Measurements from ENCODE around the gene RAD51B.

DNA sequence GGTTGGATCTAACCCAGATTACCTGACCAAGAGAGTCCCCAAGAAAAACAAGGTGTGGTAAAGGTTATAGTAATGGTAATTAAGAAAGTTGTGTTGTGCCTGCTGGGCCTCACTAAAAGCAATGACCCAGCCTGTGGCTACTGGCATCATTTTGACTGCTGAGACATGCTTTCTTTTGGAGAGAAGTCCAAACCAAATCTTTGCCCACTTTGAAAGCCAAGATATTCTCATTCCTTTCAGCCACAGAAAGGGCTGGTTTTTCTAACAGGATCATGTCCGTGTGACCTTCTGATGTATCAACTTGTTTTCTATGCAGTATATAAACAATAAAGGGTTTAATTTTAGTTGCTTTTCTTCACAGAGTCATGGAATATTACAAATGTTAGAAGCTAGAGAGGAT lies 388.6 kb downstream of the RAD51B start:
- TF ChIP-seq, protein P1, sequence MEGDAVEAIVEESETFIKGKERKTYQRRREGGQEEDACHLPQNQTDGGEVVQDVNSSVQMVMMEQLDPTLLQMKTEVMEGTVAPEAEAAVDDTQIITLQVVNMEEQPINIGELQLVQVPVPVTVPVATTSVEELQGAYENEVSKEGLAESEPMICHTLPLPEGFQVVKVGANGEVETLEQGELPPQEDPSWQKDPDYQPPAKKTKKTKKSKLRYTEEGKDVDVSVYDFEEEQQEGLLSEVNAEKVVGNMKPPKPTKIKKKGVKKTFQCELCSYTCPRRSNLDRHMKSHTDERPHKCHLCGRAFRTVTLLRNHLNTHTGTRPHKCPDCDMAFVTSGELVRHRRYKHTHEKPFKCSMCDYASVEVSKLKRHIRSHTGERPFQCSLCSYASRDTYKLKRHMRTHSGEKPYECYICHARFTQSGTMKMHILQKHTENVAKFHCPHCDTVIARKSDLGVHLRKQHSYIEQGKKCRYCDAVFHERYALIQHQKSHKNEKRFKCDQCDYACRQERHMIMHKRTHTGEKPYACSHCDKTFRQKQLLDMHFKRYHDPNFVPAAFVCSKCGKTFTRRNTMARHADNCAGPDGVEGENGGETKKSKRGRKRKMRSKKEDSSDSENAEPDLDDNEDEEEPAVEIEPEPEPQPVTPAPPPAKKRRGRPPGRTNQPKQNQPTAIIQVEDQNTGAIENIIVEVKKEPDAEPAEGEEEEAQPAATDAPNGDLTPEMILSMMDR (IDR thresholded peaks at IDR 0.05; ENCODE audit: insufficient read depth, low read length): no peak
- TF ChIP-seq, protein P2, sequence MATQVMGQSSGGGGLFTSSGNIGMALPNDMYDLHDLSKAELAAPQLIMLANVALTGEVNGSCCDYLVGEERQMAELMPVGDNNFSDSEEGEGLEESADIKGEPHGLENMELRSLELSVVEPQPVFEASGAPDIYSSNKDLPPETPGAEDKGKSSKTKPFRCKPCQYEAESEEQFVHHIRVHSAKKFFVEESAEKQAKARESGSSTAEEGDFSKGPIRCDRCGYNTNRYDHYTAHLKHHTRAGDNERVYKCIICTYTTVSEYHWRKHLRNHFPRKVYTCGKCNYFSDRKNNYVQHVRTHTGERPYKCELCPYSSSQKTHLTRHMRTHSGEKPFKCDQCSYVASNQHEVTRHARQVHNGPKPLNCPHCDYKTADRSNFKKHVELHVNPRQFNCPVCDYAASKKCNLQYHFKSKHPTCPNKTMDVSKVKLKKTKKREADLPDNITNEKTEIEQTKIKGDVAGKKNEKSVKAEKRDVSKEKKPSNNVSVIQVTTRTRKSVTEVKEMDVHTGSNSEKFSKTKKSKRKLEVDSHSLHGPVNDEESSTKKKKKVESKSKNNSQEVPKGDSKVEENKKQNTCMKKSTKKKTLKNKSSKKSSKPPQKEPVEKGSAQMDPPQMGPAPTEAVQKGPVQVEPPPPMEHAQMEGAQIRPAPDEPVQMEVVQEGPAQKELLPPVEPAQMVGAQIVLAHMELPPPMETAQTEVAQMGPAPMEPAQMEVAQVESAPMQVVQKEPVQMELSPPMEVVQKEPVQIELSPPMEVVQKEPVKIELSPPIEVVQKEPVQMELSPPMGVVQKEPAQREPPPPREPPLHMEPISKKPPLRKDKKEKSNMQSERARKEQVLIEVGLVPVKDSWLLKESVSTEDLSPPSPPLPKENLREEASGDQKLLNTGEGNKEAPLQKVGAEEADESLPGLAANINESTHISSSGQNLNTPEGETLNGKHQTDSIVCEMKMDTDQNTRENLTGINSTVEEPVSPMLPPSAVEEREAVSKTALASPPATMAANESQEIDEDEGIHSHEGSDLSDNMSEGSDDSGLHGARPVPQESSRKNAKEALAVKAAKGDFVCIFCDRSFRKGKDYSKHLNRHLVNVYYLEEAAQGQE (IDR thresholded peaks at IDR 0.05; ENCODE audit: insufficient replicate concordance, low read depth): no peak
- no peak for TF ChIP-seq GABPA (IDR thresholded peaks at IDR 0.05; ENCODE audit: low read depth)
- TF ChIP-seq POLR2AphosphoS5 (IDR thresholded peaks at IDR 0.05; ENCODE audit: low read depth): no peak

All from HL-60 (cell line).